Measurements from ENCODE around the gene CABLES1.
"Not testable (repeated sequence)": the region's sequence is repeated elsewhere in the genome, so short reads cannot be mapped to it uniquely, and the experiment has no call there.

The CABLES1 gene

DNA sequence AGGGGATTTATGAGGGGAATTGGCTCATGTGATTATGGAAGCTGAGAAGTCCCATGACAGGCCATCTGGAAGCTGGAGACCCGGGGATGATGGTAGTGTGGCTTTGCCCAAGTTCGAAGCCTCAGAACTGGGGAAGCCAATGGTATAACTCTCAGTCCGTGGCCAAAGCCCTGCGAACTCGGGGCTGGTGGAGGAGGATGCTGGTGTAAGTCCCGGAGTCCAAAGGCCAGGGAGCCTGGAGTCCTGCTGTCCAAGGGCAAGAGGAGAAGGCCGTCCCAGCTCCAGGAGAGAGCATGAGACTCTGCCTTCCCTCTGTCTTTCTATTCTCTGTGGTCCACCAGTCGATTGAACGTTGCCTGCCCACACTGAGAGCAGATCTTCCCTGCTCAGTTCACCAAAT is 43.2 kb upstream of the CABLES1 start:
- TF ChIP-seq EZH2phosphoT487 (conservative IDR thresholded peaks at IDR 0.05; ENCODE audit: low read length), result no peak
- TF ChIP-seq, protein P1, sequence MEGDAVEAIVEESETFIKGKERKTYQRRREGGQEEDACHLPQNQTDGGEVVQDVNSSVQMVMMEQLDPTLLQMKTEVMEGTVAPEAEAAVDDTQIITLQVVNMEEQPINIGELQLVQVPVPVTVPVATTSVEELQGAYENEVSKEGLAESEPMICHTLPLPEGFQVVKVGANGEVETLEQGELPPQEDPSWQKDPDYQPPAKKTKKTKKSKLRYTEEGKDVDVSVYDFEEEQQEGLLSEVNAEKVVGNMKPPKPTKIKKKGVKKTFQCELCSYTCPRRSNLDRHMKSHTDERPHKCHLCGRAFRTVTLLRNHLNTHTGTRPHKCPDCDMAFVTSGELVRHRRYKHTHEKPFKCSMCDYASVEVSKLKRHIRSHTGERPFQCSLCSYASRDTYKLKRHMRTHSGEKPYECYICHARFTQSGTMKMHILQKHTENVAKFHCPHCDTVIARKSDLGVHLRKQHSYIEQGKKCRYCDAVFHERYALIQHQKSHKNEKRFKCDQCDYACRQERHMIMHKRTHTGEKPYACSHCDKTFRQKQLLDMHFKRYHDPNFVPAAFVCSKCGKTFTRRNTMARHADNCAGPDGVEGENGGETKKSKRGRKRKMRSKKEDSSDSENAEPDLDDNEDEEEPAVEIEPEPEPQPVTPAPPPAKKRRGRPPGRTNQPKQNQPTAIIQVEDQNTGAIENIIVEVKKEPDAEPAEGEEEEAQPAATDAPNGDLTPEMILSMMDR (IDR thresholded peaks at IDR 0.05; ENCODE audit: insufficient read depth, low read length, poor library complexity, severe bottlenecking), result no peak
- no peaks in the 10 kb centered on the region for H4K20me1 ChIP-seq (ENCODE audit: low read depth, low read length)
- no peaks in the 10 kb centered on the region for H3K79me2 ChIP-seq (ENCODE audit: insufficient read depth, low read length)
- H3K27me3 ChIP-seq (ENCODE audit: low read length), result 0 out of 2 replicates have a peak, but pooled peaks cover 2% of the 10 kb centered on the region
- no peaks in the 10 kb centered on the region for H3K36me3 ChIP-seq (ENCODE audit: low read length)
- H3K9ac ChIP-seq (ENCODE audit: low read length), result no peak overlapping the region
- H3K9me3 ChIP-seq (ENCODE audit: insufficient read depth, low read length), result no peaks in the 10 kb centered on the region
- H3K4me3 ChIP-seq (ENCODE audit: insufficient read depth, low read length, poor library complexity, severe bottlenecking), result no peak overlapping the region
- H3K4me2 ChIP-seq (ENCODE audit: low read depth, low read length, poor library complexity, severe bottlenecking), result no peak overlapping the region
- no peak overlapping the region for H3K27ac ChIP-seq (ENCODE audit: low read depth, low read length)
- 0 out of 2 replicates have a peak, but pooled peaks cover 3% of the 10 kb centered on the region for H3F3A ChIP-seq (ENCODE audit: insufficient read depth)
- no peaks in the 10 kb centered on the region for H3K9me2 ChIP-seq (replicated peaks; ENCODE audit: insufficient read depth, low read length)
- H2AFZ ChIP-seq (ENCODE audit: low read depth, low read length, severe bottlenecking), result no peak overlapping the region

DNA sequence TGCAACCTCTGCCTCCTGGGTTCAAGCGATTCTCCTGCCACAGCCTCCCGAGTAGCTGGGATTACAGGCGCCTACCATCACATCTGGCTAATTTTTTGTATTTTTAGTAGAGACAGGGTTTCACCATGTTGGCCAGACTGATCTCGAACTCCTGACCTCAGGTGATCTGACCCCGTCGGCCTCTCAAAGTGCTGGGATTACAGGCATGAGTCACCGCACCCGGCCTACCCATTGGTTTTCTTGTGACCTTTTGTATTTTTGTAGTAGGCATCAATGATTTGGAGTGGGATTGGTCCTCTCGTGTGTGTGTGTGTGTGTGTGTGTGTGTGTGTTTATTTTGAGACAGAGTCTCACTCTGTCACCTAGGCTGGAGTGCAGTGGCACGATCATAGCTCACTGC is 42.2 kb upstream of the CABLES1 start:
- H3K9me3 ChIP-seq (ENCODE audit: insufficient read depth, low read length); H3K36me3 ChIP-seq (ENCODE audit: low read length); H4K20me1 ChIP-seq (ENCODE audit: low read depth, low read length); H3K4me3 ChIP-seq (ENCODE audit: insufficient read depth, low read length, poor library complexity, severe bottlenecking); H2AFZ ChIP-seq (ENCODE audit: low read depth, low read length, severe bottlenecking); H3K4me2 ChIP-seq (ENCODE audit: low read depth, low read length, poor library complexity, severe bottlenecking); H3K27ac ChIP-seq (ENCODE audit: low read depth, low read length); H3K9ac ChIP-seq (ENCODE audit: low read length); H3K27me3 ChIP-seq (ENCODE audit: low read length); H3K9me2 ChIP-seq (replicated peaks; ENCODE audit: insufficient read depth, low read length); H3K79me2 ChIP-seq (ENCODE audit: insufficient read depth, low read length); H3F3A ChIP-seq (ENCODE audit: insufficient read depth): not testable (repeated sequence)

DNA sequence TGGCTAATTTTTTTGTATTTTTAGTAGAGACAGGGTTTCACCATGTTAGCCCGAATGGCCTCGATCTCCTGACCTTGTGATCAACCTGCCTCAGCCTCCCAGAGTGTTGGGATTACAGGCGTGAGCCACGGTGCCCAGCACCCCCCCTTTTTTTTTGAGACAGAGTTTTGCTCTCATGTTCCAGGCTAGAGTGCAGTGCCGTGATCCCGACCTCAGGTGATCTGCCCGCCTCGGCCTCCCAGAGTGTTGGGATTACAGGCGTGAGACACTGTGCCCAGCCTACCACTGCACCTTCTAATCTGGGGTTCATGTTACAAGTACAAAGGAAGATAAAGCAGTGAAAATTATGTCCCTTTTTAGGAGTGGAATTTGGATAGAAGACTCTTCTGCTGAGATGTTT is 41.5 kb upstream of the CABLES1 start:
- no peak overlapping the region for H2AFZ ChIP-seq (ENCODE audit: low read depth, low read length, severe bottlenecking)
- no peaks in the 10 kb centered on the region for H4K20me1 ChIP-seq (ENCODE audit: low read depth, low read length)
- H3K4me3 ChIP-seq (ENCODE audit: insufficient read depth, low read length, poor library complexity, severe bottlenecking), result no peak overlapping the region
- no peaks in the 10 kb centered on the region for H3K9me3 ChIP-seq (ENCODE audit: insufficient read depth, low read length)
- no peak overlapping the region for H3K9ac ChIP-seq (ENCODE audit: low read length)
- H3K27ac ChIP-seq (ENCODE audit: low read depth, low read length), result no peak overlapping the region
- no peak overlapping the region for H3K4me2 ChIP-seq (ENCODE audit: low read depth, low read length, poor library complexity, severe bottlenecking)
- H3K27me3 ChIP-seq (ENCODE audit: low read length), result no peaks in the 10 kb centered on the region
- H3K9me2 ChIP-seq (replicated peaks; ENCODE audit: insufficient read depth, low read length), result no peaks in the 10 kb centered on the region
- TF ChIP-seq, protein P1 (IDR thresholded peaks at IDR 0.05; ENCODE audit: insufficient read depth, low read length, poor library complexity, severe bottlenecking), result no peak
- TF ChIP-seq EZH2phosphoT487 (conservative IDR thresholded peaks at IDR 0.05; ENCODE audit: low read length), result no peak
- H3K79me2 ChIP-seq (ENCODE audit: insufficient read depth, low read length), result no peaks in the 10 kb centered on the region
- no peaks in the 10 kb centered on the region for H3K36me3 ChIP-seq (ENCODE audit: low read length)
- 0 out of 2 replicates have a peak, but pooled peaks cover 3% of the 10 kb centered on the region for H3F3A ChIP-seq (ENCODE audit: insufficient read depth)

DNA sequence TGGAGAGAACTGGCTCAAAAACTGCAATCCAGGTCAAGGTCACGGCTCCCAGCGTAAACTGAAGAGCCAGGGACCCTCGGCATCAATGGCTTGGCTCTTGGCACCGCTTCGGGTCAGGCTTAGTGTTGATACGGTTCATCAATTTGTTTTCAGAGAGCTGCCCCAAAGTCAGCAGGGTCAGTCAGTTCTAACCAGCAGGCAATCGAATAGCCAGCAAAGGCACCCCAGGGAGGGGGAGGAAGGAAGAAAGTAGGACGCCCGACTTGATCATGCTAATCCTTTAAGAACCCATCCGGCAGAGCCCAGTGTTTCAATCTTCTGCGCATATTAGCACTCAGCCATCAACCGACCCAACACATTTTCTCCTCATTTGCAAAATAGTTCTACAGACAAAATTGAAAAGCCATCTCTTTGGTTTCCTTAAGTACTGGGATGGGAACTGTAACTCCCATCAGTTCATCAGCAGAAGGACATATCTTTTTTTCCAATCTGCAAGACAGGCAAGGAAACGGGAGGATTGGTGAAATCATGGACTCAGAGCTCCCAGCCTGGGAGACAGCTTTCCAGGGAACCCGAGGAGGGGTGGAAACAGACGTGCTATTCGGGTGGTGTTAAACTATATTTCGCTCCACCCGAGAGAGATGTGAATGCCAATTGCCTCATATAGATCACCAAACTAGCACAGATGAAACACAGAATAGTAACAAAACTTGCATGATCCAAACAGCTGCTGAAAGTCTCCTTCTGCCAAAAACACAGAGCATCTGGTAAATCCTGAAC is 40.7 kb upstream of the CABLES1 start:
- Histone ChIP-seq H3K9ac (ENCODE audit: low read length) (no peak overlapping the region), H3K79me2 (ENCODE audit: insufficient read depth, low read length) (no peaks in the 10 kb centered on the region), H3K4me2 (ENCODE audit: low read depth, low read length, poor library complexity, severe bottlenecking) (no peak overlapping the region), H3K27me3 (ENCODE audit: low read length) (no peaks in the 10 kb centered on the region), H3K36me3 (ENCODE audit: low read length) (no peaks in the 10 kb centered on the region), H4K20me1 (ENCODE audit: low read depth, low read length) (no peaks in the 10 kb centered on the region), H3K9me3 (ENCODE audit: insufficient read depth, low read length) (no peaks in the 10 kb centered on the region), H3F3A (ENCODE audit: insufficient read depth) (0 out of 2 replicates have a peak, but pooled peaks cover 3% of the 10 kb centered on the region), H2AFZ (ENCODE audit: low read depth, low read length, severe bottlenecking) (no peak overlapping the region), H3K9me2 (replicated peaks; ENCODE audit: insufficient read depth, low read length) (no peaks in the 10 kb centered on the region), H3K4me3 (ENCODE audit: insufficient read depth, low read length, poor library complexity, severe bottlenecking) (no peak overlapping the region), H3K27ac (ENCODE audit: low read depth, low read length) (no peak overlapping the region)
- TF ChIP-seq, protein P1 (IDR thresholded peaks at IDR 0.05; ENCODE audit: insufficient read depth, low read length, poor library complexity, severe bottlenecking), result no peak
- no peak for TF ChIP-seq EZH2phosphoT487 (conservative IDR thresholded peaks at IDR 0.05; ENCODE audit: low read length)

Measured in SU-DHL-6 (cell line).